Vagina (tissue), 2 donors: ENCODE data around the gene MYO7A. TPM values are rescaled to one million over a fixed set of nuclear protein-coding genes. Genes with fewer than 3 reads are reported as not detected.

ENCODE experiments used
- DNase-seq, 2 donors: peaks; one replicate each; pipeline ENCODE4 v3.0.0-alpha.2; 2017; ENCODE audit errors: extremely low spot score in 2 of 2
- H3K27ac ChIP-seq: fragments of 200-600 bp; sonication (generic); one replicate; pipeline ENCODE4 v1.5.1; 2019
- H3K27me3 ChIP-seq: fragments of 200-600 bp; sonication (generic); one replicate; pipeline ENCODE4 v1.5.1; 2019
- H3K36me3 ChIP-seq, 2 donors: fragments of 200-600 bp; sonication (generic); one replicate each; pipeline ENCODE4 v1.5.1; 2017 to 2019
- H3K4me1 ChIP-seq: fragments of 200-600 bp; sonication (generic); one replicate; pipeline ENCODE4 v1.5.1; 2019
- H3K4me3 ChIP-seq, 2 donors: fragments of 200-600 bp; sonication (generic); 1 replicate in 1 of 2; 2 replicates in 1 of 2; pipeline ENCODE4 v1.5.1; 2016 to 2019
- H3K9me3 ChIP-seq: fragments of 200-600 bp; sonication (generic); one replicate; pipeline ENCODE4 v1.5.1; 2019
- POLR2A ChIP-seq, 2 donors: fragments of 450-650 bp; IDR thresholded peaks; one replicate each; pipeline ENCODE4 v1.6.1; 2017; ENCODE audit warnings: antibody characterized with exemption in 2 of 2, mild to moderate bottlenecking in 2 of 2, moderate library complexity in 2 of 2
- POLR2AphosphoS5 ChIP-seq, 2 donors: sonication (generic); formaldehyde crosslinking; IDR thresholded peaks; one replicate each; pipeline ENCODE4 v1.9.0; 2017; ENCODE audit warnings: antibody characterized with exemption in 2 of 2, mild to moderate bottlenecking in 2 of 2, low read depth in 1 of 2; ENCODE audit not compliant: insufficient read depth in 1 of 2
- intact Hi-C: fragments of 100-400 bp; cut with DNase I; formaldehyde crosslinking; loops from one replicate; pipeline ENCODE4 v1.15.1; 2023
- total RNA-seq: library from RNA; depleted of rRNA; stranded (reverse); fragments of >200 nt; gene quantifications from one replicate; pipeline ENCODE4 v1.2.3, GENCODE V29; 2016
- TF ChIP-seq, protein P1 (sequence below), 3 experiments: fragments of 450-650 bp in 2 of 3; fragments of 200-600 bp in 1 of 3; sonication (generic) in 1 of 3; IDR thresholded peaks; one replicate each; pipeline ENCODE4 v1.5.1; 2017 to 2019; ENCODE audit warnings: antibody characterized with exemption in 3 of 3, mild to moderate bottlenecking in 2 of 3, moderate library complexity in 2 of 3

Gene MYO7A
- total RNA-seq, 1 donor from 2014 or later: 9.1 TPM

DNA sequence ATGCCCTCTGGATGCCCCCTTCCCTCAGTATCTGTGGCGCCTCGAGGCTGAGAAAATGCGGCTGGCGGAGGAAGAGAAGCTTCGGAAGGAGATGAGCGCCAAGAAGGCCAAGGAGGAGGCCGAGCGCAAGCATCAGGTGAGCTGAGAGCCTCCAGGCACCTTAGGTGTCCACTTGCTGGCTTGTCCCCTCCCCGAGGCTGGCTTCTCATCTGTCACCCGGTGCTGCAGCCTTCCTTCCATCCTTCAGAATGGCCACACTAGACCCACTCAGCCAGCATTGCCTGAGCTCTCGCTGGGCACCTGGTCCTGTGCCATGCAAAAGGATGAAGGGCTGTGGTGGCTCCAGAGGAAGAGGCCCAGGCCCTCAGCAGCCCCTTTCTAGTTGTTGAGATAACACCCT lies 52.3 kb downstream of the MYO7A start:
- no peak for DNase-seq
- no peak overlapping the region for H3K4me3 ChIP-seq
- no peak overlapping the region for H3K27ac ChIP-seq
- no peak for TF ChIP-seq POLR2AphosphoS5 (IDR thresholded peaks at IDR 0.05; ENCODE audit: insufficient read depth in 1 of 2, low read depth in 1 of 2)
- TF ChIP-seq, protein P1, sequence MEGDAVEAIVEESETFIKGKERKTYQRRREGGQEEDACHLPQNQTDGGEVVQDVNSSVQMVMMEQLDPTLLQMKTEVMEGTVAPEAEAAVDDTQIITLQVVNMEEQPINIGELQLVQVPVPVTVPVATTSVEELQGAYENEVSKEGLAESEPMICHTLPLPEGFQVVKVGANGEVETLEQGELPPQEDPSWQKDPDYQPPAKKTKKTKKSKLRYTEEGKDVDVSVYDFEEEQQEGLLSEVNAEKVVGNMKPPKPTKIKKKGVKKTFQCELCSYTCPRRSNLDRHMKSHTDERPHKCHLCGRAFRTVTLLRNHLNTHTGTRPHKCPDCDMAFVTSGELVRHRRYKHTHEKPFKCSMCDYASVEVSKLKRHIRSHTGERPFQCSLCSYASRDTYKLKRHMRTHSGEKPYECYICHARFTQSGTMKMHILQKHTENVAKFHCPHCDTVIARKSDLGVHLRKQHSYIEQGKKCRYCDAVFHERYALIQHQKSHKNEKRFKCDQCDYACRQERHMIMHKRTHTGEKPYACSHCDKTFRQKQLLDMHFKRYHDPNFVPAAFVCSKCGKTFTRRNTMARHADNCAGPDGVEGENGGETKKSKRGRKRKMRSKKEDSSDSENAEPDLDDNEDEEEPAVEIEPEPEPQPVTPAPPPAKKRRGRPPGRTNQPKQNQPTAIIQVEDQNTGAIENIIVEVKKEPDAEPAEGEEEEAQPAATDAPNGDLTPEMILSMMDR (IDR thresholded peaks at IDR 0.05): no peak
- no peaks in the 10 kb centered on the region for H3K27me3 ChIP-seq
- no peaks in the 10 kb centered on the region for H3K9me3 ChIP-seq
- no peaks in the 10 kb centered on the region for H3K36me3 ChIP-seq
- intact Hi-C loops: loop anchor here (10.0 kb wide), 1 partner anchor 136 kb away; no protein-coding TSS in a partner anchor
- H3K4me1 ChIP-seq: no peaks in the 10 kb centered on the region

DNA sequence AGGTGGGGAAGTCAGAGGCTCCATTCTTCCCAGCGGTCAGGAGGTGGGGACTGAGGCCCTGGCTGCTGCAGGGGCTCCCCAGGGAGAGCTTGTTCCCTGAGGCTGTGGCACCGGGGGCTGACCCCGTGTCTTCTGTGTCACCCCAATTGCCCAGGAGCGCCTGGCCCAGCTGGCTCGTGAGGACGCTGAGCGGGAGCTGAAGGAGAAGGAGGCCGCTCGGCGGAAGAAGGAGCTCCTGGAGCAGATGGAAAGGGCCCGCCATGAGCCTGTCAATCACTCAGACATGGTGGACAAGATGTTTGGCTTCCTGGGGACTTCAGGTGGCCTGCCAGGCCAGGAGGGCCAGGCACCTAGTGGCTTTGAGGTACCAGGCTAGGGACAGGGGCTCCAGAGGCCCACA lies 53.2 kb downstream of the MYO7A start:
- H3K4me3 ChIP-seq: no peak overlapping the region
- no peak overlapping the region for H3K27ac ChIP-seq
- TF ChIP-seq, protein P1 (IDR thresholded peaks at IDR 0.05): no peak
- TF ChIP-seq POLR2AphosphoS5 (IDR thresholded peaks at IDR 0.05; ENCODE audit: insufficient read depth in 1 of 2, low read depth in 1 of 2): no peak
- no peak for TF ChIP-seq POLR2A (IDR thresholded peaks at IDR 0.05)
- no peaks in the 10 kb centered on the region for H3K9me3 ChIP-seq
- no peaks in the 10 kb centered on the region for H3K4me1 ChIP-seq
- intact Hi-C loops: loop anchor here (10.0 kb wide), 1 partner anchor 136 kb away; no protein-coding TSS in a partner anchor
- H3K36me3 ChIP-seq: no peaks in the 10 kb centered on the region
- no peaks in the 10 kb centered on the region for H3K27me3 ChIP-seq
- no peak for DNase-seq

DNA sequence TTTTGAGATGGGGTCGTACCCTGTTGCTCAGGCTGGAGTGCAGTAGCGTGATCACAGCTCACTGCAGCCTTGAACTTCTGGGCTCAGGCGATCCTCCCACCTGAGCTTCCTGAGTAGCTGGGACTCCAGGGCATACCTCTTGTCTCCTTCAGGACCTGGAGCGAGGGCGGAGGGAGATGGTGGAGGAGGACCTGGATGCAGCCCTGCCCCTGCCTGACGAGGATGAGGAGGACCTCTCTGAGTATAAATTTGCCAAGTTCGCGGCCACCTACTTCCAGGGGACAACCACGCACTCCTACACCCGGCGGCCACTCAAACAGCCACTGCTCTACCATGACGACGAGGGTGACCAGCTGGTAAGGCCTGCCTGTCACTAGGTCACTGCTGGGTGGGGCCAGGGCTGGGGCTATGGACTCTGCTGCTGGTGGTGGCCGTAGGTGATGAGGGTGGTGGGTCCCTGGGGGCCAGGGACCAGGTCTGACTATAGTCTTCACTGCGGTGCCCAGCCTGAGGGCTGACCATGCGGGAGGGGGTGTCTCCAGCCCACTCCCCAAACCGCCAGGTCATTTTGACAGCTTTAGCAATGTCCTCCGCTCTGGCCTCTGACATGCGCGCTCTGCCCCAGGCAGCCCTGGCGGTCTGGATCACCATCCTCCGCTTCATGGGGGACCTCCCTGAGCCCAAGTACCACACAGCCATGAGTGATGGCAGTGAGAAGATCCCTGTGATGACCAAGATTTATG lies 53.9 kb downstream of the MYO7A start:
- TF ChIP-seq, protein P1 (IDR thresholded peaks at IDR 0.05): no peak
- no peak for TF ChIP-seq POLR2A (IDR thresholded peaks at IDR 0.05)
- TF ChIP-seq POLR2AphosphoS5 (IDR thresholded peaks at IDR 0.05; ENCODE audit: insufficient read depth in 1 of 2, low read depth in 1 of 2): no peak
- no peaks in the 10 kb centered on the region for H3K36me3 ChIP-seq
- H3K27ac ChIP-seq: no peak overlapping the region
- H3K9me3 ChIP-seq: no peaks in the 10 kb centered on the region
- no peaks in the 10 kb centered on the region for H3K4me1 ChIP-seq
- no peaks in the 10 kb centered on the region for H3K27me3 ChIP-seq
- H3K4me3 ChIP-seq: no peak overlapping the region
- DNase-seq: no peak
- intact Hi-C loops: loop anchor here (10.0 kb wide), 1 partner anchor 137 kb away; no protein-coding TSS in a partner anchor

- Histone ChIP-seq H3K27me3 (no peaks in the 10 kb centered on the region), H3K4me3 (no peak overlapping the region), H3K9me3 (no peaks in the 10 kb centered on the region), H3K4me1 (no peaks in the 10 kb centered on the region), H3K27ac (no peak overlapping the region), H3K36me3 (no peaks in the 10 kb centered on the region)
- TF ChIP-seq POLR2A (IDR thresholded peaks at IDR 0.05) (no peak), POLR2AphosphoS5 (IDR thresholded peaks at IDR 0.05; ENCODE audit: insufficient read depth in 1 of 2, low read depth in 1 of 2) (no peak)
- TF ChIP-seq, protein P1 (IDR thresholded peaks at IDR 0.05): no peak
- DNase-seq: no peak
- intact Hi-C loops: loop anchor here (10.0 kb wide), 1 partner anchor 138 kb away; no protein-coding TSS in a partner anchor
Measured at GRCh38 chr11:77182542-77183430, 54.7 kb downstream of the MYO7A start.
